GM21381 (cell line): Measurements from ENCODE around the gene HDAC10.

ENCODE experiments used
- ATAC-seq: cut with Tn5 transposase; IDR thresholded peaks from one replicate; pipeline ENCODE4 v1.9.1; 2021; ENCODE audit warnings: mild to moderate bottlenecking, moderate library complexity; ENCODE audit not compliant: unreplicated experiment

HDAC10 gene

DNA sequence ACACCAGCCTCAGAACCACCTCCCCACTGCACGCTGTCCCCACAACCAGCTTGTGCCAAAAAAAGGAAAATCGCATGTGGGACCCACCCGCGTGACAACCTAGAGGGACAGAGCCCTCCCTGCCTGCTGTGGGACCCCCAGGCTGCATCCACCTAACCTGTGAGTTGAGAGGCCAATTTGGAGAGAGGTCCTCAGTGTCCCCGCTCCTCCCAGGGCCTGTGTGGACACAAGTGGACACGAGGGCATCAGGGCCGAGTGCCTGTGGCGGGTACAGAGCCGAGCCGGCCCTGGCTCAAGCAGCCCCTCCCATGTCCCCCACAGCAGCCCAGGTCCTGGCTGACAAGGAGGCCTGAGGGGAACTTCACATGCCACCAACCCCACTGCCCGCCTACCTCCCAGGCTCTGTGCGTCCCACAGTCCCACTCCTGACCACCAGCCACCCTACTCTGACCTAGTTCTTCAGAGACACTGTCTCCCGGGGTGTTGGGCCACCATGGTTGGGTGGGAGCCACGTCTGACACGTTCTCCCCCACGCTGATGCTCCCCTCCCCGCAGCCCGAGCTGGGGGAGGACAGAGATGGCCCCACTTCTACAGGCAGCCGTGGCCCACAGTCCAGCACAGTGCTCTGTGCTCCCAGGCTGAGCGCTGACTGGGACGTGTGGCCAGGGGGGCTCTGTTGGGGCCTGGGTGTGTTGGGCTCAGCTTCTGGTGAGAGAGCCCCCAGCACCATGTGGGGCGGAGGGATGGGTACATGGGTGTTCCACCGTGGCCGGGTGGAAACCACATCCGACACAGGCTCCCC lies 31.1 kb downstream of the HDAC10 start:
- no peak for ATAC-seq

DNA sequence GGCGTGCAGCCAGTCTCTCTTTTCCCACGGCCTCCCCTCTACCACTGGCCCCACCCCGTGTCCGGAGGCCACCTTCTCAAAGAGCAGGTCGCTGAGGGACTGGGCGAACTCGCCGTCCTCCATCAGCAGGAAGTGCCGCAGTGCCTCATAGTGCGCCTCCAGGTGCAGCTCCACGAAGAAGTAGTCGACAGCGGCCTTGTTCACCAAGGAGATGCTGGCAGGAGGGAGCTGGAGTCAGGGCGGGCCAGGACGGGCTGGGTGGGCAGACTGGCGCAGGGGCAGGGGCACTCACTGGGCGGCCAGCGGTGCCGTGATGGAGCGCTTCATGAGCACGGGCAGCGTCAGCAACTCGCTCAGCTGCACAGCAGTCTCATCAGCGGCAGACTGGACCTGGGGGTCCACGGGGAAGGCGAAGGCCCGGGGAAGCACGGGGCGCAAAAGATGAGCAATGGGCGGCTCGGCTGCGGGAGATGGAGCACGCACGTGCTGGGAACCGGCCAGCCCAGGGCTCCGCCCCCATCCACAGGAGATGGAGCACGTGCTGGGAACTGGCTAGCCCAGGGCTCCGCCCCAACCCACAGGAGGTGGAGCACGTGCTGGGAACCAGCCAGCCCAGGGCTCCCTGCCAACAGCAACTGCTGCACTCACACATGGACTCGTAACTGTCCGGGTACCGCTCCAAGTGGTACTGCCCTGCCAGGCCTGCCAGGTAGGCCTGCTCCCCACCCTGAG lies 31.9 kb downstream of the HDAC10 start:
- ATAC-seq, result no peak

- ATAC-seq, result no peak
These were observed 32.7 kb downstream of the HDAC10 start for GRCh38 chr22:50218153-50218995.

GRCh38 chr22:50217543-50218152 lies 33.4 kb downstream of the HDAC10 start:
- ATAC-seq, result no peak

DNA sequence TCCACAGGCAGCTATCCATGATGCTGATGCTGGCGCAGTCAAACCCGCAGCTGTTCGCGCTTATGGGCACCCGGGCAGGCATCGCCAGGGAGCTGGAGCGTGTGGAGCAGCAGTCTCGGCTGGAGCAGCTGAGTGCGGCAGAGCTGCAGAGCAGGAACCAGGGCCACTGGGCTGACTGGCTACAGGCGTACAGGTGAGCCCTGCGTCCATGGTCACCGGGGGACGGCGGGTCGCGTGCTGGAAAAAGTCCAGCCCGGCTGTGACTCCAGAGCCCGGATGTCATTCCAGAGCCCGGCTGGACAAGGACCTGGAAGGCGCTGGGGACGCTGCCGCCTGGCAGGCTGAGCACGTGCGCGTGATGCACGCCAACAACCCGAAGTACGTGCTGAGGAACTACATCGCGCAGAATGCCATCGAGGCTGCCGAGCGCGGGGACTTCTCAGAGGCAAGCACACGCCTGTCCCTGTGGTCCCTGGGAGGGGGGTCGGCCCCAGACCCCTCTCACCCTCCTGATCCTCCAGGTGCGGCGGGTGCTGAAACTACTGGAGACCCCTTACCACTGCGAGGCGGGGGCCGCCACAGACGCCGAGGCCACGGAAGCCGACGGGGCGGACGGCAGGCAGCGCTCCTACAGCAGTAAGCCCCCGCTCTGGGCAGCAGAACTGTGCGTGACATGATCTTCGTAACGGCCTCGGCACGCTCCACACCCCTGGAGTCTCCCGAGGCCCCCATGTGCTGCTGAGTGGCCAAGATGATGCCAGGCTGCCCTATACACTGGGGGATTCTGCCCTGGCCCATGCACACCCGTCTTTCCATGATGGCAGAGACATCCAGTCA lies 34.2 kb downstream of the HDAC10 start:
- no peak for ATAC-seq

- no peak for ATAC-seq
These were observed 34.9 kb downstream of the HDAC10 start for GRCh38 chr22:50216055-50216683.

DNA sequence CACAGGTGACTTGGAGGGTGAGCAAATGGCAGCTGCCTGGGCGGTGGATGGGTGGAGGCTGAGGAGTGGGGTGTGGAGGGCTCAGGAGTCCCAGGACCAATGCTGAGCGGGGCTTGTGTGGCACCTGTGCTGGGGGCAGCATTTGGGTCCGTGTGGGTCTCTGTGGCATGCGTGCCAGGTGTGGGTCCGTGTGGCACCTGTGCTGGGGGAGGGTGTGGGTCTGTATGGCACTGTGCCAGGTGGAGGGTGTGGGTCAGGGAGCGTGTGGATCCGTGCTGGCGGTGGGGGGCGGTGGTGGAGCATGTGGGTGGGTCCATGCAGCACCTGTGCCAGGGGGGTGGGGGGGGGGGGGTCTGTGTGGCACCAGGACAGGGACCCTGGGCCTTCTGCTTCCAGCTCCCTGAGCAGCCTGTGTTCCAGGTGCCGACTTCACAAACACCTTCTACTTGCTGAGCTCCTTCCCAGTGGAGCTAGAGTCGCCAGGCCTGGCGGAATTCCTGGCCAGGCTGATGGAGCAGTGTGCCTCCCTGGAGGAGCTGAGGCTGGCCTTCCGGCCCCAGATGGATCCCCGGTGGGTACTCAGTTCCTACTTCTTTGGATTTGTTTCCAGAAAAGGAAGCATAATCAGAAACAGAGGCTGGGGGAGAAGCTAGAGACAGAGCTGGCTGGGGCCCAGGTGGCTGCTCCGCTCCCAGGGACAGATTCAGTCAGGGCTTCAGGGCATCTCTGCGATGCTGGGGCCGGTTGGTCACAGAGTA lies 35.6 kb downstream of the HDAC10 start:
- ATAC-seq, result no peak

DNA sequence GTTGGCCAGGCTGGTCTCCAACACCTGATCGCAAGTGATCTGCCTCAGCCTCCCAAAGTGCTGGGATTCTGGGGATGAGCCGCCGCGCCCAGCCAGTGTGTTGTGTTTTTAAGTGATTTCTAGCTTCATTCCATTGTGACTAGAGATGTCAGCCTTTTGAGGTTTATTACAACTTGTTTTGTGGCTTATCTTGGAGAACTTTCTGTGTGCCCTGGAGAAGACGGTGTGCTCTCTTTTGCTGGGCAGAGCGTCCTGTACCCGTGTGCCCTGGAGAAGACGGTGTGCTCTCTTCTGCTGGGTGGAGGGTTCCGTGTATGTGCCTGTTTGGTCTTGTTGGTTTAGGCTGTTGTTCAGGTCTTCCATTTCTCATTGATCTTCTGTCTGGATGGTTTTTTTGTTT lies 37.8 kb downstream of the HDAC10 start:
- no peak for ATAC-seq

- ATAC-seq, result no peak
These were observed 39.9 kb downstream of the HDAC10 start for GRCh38 chr22:50211147-50211546.

DNA sequence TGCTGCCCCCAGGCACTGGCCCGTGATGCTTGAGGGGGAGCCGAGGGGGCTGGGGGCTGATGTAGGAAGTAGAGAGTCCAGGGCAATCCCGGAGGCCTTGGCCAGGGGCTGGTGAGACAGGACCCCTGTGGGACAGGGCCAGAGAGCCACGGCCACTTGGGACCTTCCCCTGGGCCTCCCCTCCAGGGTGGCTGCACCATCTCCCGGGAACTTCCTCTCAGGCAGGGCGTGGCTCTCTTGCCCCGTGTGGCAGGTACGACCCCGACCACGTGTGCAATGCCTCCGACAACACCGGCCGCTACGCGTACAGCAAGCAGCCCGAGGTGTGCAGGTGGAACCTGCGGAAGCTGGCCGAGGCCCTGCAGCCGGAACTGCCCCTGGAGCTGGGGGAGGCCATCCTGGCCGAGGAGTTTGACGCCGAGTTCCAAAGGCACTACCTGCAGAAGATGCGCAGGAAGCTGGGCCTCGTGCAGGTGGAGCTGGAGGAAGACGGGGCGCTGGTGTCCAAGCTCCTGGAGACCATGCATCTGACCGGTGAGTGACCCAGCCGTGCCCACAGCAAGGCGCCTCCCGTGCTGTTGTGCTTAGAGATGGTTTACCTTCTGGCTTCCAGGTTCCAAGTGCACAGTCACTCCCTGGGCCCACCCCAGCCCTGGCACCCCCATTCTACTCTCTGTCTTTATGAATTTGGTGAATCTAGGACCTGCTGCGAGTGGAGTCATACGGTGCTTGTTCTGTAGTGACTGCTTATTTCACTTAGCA lies 40.5 kb downstream of the HDAC10 start:
- no peak for ATAC-seq

GRCh38 chr22:50209893-50210292 lies 41.2 kb downstream of the HDAC10 start:
- ATAC-seq, result no peak

DNA sequence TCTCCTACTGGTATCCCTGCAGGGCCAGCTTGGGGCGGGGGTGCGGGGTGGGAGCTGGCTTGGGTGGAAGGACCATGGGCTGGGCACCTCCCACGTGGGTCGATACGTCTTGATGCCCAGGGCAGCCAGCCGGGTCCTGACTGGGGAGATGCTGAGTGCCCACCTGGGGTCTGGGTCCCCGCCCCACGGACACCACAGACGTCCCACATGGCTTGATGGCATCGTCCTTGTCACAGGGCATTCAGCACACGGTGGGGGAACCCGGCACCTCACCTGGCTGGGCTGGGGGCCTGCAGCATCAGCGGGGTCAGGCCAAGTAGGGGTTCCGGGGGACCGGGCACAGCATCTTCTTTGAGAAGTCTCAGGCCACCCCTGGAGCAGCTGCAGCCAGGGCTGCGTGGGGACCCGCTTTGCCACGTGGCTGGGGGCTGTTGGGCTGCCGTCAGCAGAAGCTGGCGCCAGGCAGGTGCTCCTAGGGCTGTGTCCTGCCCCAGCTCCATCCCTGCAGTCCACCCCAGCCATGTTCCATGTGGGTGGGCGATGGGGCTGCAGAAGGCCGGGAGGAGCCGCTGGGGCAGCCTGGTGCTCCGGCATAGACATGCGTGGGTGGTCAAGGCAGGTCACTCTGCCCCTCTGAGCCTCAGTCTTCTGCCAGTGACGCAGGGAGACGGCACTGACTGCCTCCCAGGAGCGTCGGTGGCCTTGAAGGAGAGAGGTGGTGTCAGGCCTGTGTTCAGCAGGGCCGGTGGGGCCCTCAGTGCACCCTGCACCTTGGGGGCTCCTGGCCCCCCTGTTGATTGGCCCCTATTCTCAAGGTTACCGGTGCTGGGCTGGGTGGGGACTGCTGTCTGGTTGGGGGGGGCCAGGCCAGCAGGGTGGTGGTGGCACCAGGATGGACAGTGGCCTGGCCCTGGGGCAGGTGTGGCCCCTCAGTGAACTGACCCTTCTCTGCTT lies 41.8 kb downstream of the HDAC10 start:
- ATAC-seq, result no peak

DNA sequence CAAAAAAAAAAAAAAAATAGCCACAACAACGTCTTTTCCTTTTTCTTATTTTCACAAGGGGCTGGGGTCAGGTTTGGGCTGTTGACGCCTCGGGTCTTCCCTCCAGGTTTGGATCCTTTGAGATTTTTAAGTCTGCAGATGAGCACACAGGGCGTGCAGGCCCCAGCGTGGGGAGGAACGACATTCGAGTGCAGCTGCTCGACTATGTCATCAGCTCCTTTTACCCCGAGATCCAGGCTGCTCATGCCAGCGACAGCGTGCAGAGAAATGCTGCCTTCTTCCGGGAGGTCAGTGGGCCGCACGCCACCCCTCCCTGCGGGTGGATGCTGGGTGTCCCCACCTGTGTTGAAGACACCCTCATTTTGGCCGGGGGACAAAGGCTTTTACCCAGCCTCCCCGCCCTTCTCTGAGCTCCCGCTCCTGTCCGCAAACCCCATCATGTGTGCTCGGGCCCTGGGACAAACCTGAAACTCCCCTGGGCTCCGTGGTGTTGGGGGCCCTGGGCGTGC lies 42.6 kb downstream of the HDAC10 start:
- ATAC-seq, result no peak

- ATAC-seq, result no peak
These were observed 43.5 kb downstream of the HDAC10 start for GRCh38 chr22:50207383-50208140.

DNA sequence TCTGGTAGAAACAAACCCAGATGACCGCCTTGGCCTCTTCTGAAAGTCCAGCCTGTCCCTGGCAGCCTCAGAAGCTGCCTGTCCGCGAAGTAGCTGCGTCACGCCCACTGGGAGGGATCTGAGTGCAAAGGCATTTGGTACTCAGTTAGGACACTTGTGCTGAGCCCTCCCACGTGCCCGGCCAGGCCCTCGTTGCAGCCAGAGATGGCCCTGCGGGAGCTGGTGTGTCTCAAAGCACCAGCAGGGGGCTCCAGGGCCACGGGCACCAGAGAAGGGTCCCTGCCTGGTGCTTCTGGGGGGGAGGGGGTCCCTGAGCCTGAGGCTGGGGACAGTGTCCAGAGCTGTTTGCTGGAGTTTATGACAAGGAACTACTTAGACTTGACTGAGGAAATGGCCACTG lies 44.5 kb downstream of the HDAC10 start:
- no peak for ATAC-seq
